Nephron progenitor cell (in vitro differentiated cells): ENCODE data around the gene DACT2.
"Not testable (repeated sequence)": the region's sequence is repeated elsewhere in the genome, so short reads cannot be mapped to it uniquely, and the experiment has no call there.

Source experiments
- DNase-seq: peaks from one replicate; pipeline ENCODE4 v3.0.0; 2021
- H3K27ac Mint-ChIP-seq: 2 replicates; pipeline ENCODE4 v1.8.0; 2021; ENCODE audit warnings: mild to moderate bottlenecking, moderate library complexity, mixed read lengths
- H3K27me3 Mint-ChIP-seq: 2 replicates; pipeline ENCODE4 v1.8.0; 2021; ENCODE audit warnings: mild to moderate bottlenecking, low read depth, mixed read lengths; ENCODE audit not compliant: poor library complexity
- H3K36me3 Mint-ChIP-seq: 2 replicates; pipeline ENCODE4 v1.8.0; 2021; ENCODE audit warnings: low read depth, mixed read lengths
- H3K4me1 Mint-ChIP-seq: 2 replicates; pipeline ENCODE4 v1.8.0; 2021; ENCODE audit warnings: mixed read lengths
- H3K4me3 Mint-ChIP-seq: 2 replicates; pipeline ENCODE4 v1.8.0; 2021; ENCODE audit warnings: mild to moderate bottlenecking, moderate library complexity, mixed read lengths
- H3K9me3 Mint-ChIP-seq: 2 replicates; pipeline ENCODE4 v1.8.0; 2021; ENCODE audit warnings: mild to moderate bottlenecking, moderate library complexity, mixed read lengths
- CTCF ChIP-seq: fragments of 200-600 bp; sonication (generic); IDR thresholded peaks from 2 replicates; pipeline ENCODE4 v1.5.0; 2021; ENCODE audit warnings: antibody characterized with exemption

The DACT2 gene

GRCh38 chr6:168273441-168274036 is 46.0 kb downstream of the DACT2 start:
- H3K27ac Mint-ChIP-seq: no peak overlapping the region
- H3K9me3 Mint-ChIP-seq: no peaks in the 10 kb centered on the region
- peaks cover 29% of the 10 kb centered on the region for H3K27me3 Mint-ChIP-seq
- no peak overlapping the region for H3K4me3 Mint-ChIP-seq
- no peak for DNase-seq
- TF ChIP-seq CTCF: no peak
- H3K36me3 Mint-ChIP-seq: no peaks in the 10 kb centered on the region
- H3K4me1 Mint-ChIP-seq: peaks cover 71% of the 10 kb centered on the region

GRCh38 chr6:168272415-168273325 is 46.9 kb downstream of the DACT2 start:
- Mint-ChIP-seq H3K4me3 (peak overlapping the region; percentile 41), H3K27ac (no peak overlapping the region), H3K27me3 (peaks cover 25% of the 10 kb centered on the region), H3K9me3 (no peaks in the 10 kb centered on the region), H3K36me3 (no peaks in the 10 kb centered on the region), H3K4me1 (peaks cover 76% of the 10 kb centered on the region)
- TF ChIP-seq CTCF: no peak
- DNase-seq: no peak

DNA sequence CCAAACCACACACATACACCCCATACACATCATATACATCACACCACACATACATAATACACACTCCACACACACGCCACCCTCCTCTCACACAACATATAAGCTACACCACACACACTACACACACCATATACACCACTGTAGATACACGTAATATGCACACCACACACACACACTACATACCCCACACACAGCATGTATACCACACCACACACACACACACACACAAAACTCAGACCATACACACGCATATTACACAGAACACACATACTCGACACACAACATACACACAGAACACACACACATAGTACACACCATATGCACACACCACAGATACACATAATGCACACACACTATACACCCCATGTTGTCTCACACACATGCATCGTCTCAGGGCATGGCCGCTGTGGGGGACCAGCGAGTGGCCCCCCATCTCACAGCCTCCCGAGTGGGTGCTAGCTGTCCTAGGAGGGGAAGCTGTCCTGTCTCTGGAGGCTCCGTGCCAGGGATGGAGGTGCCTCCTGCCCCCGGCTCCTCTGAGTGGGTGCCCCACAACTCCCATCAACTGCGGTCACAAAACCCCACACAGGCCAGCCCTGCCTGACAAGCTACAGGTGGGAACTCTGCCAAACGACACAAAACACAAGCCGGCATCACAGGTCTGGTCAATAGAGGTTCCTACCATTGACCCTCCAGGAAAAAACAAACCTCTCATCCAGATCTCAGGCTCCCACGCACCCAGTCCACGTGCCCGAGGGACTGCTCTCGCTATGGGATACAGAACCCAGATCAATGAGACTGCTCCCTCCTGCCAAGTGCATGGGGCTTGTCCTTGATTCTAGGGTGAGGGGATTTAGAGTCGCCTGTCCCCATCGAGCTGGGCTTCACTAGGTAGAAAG is 49.1 kb downstream of the DACT2 start:
- DNase-seq: no peak
- no peak for TF ChIP-seq CTCF
- H3K9me3 Mint-ChIP-seq: no peaks in the 10 kb centered on the region
- no peak overlapping the region for H3K27ac Mint-ChIP-seq
- H3K4me1 Mint-ChIP-seq: peaks cover 73% of the 10 kb centered on the region
- H3K27me3 Mint-ChIP-seq: peaks cover 33% of the 10 kb centered on the region
- no peak overlapping the region for H3K4me3 Mint-ChIP-seq
- H3K36me3 Mint-ChIP-seq: no peaks in the 10 kb centered on the region

DNA sequence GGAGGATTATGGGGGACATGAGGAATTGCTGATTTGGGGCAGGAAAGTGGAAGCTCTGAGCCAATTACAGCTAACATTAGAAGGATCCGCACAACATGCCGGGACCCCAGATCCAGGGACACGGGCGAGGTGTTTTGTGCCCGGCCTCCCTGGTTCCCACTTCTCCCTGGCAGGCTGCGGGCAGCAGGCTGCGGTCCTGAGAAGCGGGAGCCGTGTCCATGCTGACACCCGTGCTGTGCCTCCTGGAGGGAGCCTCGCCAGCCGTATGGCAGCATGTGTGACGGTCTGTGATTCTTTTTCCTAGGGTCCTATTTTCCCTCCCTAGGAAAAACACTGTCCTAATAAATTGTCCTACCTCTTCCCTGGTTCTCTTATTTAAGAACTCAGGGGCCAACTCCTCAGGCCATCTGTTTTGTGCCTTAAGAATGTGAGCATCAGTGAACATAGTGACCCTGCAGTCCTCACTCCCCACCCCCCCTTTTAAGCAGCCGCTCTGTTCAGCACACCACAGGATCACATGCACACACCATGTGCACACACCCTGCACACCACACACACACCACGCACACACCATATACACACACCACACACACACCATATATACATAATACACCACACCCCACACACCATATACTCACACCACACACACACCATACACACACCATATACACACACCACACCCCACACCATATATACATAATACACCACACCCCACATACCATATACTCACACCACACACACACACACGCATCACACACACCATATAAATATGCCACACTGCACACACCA is 49.9 kb downstream of the DACT2 start:
- no peak for DNase-seq
- Mint-ChIP-seq H3K27me3 (peaks cover 31% of the 10 kb centered on the region), H3K27ac (no peak overlapping the region), H3K9me3 (no peaks in the 10 kb centered on the region), H3K36me3 (no peaks in the 10 kb centered on the region), H3K4me1 (peaks cover 72% of the 10 kb centered on the region), H3K4me3 (no peak overlapping the region)
- TF ChIP-seq CTCF: no peak

DNA sequence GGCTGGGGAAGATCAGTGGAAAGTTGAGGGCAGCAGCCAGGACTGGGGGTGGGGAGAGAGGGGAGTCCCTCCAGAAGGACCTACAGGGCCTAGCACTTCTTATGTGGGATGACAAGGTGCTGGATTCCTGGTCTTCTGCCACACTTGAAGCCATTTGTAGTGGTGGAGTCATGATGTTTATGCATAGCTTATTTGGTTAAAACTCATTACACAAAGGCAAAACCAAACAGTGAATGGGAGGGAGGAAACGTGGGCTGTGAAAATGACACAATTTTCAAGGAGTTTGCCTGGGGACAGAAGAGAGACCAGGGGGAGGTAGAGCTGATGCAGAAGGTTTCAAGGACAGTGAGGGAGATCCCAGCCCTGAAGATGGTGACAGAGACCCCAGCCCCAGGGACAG is 50.8 kb downstream of the DACT2 start:
- TF ChIP-seq CTCF: no peak
- Mint-ChIP-seq H3K27ac (no peak overlapping the region), H3K4me1 (peaks cover 69% of the 10 kb centered on the region), H3K27me3 (peaks cover 31% of the 10 kb centered on the region), H3K9me3 (no peaks in the 10 kb centered on the region), H3K4me3 (no peak overlapping the region), H3K36me3 (no peaks in the 10 kb centered on the region)
- no peak for DNase-seq

- H3K4me3 Mint-ChIP-seq, H3K36me3 Mint-ChIP-seq, H3K9me3 Mint-ChIP-seq, DNase-seq: not testable (repeated sequence)
- H3K4me1 Mint-ChIP-seq: peaks cover 63% of the 10 kb centered on the region
- peaks cover 28% of the 10 kb centered on the region for H3K27me3 Mint-ChIP-seq
- H3K27ac Mint-ChIP-seq: peak overlapping the region; percentile 52
Observed at GRCh38 chr6:168267779-168268178, 51.8 kb downstream of the DACT2 start.
